ENCODE measurements around the gene WDR55. TPM values are rescaled to one million over a fixed set of nuclear protein-coding genes. Genes with fewer than 3 reads are reported as not detected.
"Not testable (repeated sequence)": the region's sequence is repeated elsewhere in the genome, so short reads cannot be mapped to it uniquely, and the experiment has no call there.

The WDR55 gene
- polyA plus RNA-seq, 4 donors, result 11.9 to 20.6 (median 14.4) TPM

DNA sequence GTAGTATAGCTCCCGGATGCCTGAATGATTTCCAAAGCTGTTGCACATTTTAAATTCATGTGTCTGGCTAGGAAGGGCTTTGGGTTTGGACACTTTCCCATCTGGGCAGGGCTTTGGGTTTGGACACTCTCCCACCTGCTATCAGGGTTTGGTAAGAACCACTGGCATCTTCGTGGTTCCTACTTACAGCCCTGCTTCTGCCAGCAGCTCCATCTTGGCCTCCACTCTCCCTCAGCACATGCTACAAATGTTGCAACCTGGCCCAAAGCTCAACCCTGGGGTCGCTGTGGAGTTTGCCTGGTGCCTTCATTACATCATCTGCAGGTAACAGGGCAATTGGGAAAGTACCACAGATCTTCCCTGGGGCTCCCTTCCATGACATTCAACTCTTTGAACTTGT, 22.0 kb upstream of the WDR55 start:
- no peak for DNase-seq (ENCODE audit: low read depth in 4 of 4, low spot score in 3 of 4)

DNA sequence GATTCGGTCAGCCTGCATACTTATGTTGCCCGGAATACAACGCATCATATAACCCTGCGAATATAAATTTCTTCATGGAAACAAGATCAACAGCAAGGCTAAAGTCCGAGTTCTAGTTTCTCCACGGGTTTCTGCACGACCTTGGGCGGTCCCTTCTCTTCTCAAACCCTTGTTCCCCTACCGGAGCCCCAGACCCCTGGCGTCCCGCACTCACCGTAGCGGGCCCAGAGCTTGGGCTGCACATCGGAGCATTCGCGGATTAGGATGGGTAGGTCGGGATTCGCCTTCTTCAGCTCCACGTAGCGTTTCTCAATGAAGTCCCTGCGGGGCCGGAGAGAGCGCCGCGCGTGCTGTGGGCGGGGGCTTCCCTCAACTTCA, 17.7 kb upstream of the WDR55 start:
- DNase-seq (ENCODE audit: low read depth in 4 of 4, low spot score in 3 of 4), result no peak

DNA sequence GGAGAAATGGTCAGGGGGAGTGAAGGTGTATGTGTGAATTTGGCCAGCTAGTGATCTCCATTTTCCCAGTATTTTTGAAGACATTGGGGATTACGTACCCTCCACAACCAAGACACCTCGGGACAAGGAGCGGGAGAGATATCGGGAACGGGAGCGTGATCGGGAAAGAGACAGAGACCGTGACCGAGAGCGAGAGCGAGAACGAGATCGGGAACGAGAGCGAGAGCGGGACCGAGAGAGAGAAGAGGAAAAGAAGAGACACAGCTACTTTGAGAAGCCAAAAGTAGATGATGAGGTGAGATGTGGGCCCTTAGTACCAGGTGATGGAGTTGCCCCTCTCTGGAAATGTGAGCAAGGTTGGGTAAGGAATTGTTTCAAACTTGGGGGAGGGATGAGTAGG, 5.8 kb upstream of the WDR55 start:
- DNase-seq (ENCODE audit: low read depth in 4 of 4, low spot score in 3 of 4), result no peak

DNA sequence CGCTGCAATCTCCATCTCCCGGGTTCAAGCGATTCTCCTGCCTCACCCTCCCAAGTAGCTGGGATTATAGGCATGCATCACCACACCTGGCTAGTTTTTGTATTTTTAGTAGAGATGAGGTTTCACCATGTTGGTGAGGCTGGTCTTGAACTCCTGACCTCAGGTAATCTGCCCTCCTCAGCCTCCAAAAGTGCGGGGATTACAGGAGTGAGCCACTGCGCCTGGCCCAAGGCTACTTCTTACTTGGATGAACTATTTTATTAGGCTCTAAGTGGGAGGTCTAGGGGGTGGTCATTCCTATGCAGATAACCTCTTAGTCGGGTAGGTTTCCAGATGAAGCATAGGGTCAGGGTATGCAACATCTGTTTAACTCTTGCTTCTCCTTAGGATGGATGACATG, 4.3 kb upstream of the WDR55 start:
- not testable (repeated sequence) for DNase-seq (ENCODE audit: low read depth in 4 of 4, low spot score in 3 of 4)

DNA sequence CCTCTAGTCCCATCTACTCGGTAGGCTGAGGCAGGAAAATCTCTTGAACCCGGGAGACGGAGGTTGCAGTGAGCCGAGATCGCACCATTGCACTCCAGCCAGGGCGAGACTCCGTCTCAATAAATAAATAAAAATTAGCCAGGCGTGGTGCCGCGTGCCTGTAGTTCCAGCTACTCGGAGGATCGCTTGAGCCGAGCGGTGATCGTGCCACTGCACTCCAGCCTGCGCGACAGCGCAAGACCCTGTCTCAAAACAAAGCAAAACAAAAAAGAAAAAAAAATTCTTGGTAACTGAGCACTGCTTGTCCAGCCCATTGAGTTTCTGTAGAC, 710 bp upstream of the WDR55 start:
- peak in 1 of 4 donors; percentile 18 for DNase-seq (ENCODE audit: low read depth in 4 of 4, low spot score in 3 of 4)

DNA sequence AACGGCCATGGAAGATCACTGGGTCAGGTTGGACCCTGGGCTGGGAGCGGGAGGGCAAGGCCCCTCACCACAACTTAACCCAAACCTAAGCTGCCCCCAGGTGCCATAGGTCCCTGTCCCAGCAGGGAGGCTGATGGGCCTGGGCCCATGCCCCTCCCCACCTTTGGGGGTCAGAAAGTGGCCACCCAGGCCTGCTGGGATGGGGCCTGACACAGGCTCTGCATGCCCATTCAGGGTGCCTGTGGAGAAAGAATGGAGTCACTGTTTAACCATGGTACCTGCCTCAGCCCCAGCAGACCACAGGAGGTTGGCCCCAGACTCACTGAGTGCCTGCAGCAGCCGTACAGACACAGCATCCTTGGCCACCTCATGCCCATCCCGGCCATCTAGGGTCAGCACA, 6.3 kb downstream of the WDR55 start:
- DNase-seq (ENCODE audit: low read depth in 4 of 4, low spot score in 3 of 4), result not testable (repeated sequence)

DNA sequence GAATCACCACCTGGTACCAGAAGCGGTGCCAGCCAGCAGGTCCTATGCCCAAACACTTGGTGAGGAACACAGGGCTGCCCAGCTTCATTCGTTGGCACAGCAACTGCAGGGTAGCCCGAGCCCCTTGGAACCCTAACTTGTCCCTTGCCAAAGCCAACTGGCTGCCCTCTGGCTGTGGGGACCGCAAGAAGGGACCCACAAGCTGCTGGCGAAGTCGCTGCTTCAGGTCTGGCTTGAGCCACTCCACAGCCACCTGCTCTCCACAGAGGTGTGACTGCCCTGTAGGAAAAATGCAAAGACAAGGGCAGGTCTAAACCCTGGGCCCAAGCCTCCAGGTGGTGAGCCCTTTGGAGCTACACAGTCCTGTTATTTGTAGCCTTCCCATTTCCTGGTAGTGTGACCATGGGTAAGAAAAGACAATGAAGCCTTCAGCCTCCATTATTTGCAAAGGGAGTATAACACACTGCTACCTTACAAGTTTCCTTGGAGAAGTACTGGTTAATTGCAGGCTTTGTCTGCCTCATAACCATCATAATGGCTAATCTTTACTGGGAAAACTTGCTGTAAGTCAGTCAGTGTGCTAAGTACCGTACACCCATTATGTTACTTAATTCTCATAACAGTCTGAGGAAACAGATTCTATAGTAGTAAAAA, 6.9 kb downstream of the WDR55 start:
- no peak for DNase-seq (ENCODE audit: low read depth in 4 of 4, low spot score in 3 of 4)

DNA sequence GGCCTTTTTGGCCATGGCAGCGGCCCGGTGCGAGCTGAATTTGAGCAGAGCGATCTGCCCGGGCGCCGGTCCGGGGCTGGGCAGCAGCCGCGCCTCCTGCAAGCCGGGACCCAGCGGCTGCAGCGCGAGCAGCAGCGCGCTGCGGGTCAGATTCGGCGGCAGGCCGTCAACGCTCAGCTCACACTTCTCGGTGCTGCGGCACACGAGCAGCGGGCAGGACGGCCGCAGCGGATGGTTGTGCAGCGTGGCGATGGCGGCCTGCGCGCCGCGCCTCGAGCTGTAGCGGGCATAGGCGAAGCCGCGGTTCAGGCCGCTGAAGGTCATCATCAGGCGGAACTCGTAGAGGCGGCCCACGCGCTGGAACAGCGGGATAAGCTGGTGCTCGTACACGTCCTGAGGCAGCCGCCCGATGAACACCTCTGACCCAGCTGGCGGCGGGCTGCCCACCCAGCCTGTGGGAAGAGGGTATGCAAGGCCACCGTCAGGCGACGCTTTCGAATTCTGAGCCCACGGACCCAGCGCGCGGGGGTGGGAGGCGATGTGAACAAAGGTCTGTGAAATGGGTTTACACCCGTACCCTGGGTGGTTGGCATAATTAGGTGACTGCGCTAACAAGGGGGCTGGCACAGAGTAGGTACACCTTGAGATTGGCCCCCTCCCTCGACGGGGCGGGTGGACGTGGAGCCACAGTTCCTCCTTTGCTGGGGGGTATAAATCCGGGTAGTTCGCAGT, 7.9 kb downstream of the WDR55 start:
- no peak for DNase-seq (ENCODE audit: low read depth in 4 of 4, low spot score in 3 of 4)

DNA sequence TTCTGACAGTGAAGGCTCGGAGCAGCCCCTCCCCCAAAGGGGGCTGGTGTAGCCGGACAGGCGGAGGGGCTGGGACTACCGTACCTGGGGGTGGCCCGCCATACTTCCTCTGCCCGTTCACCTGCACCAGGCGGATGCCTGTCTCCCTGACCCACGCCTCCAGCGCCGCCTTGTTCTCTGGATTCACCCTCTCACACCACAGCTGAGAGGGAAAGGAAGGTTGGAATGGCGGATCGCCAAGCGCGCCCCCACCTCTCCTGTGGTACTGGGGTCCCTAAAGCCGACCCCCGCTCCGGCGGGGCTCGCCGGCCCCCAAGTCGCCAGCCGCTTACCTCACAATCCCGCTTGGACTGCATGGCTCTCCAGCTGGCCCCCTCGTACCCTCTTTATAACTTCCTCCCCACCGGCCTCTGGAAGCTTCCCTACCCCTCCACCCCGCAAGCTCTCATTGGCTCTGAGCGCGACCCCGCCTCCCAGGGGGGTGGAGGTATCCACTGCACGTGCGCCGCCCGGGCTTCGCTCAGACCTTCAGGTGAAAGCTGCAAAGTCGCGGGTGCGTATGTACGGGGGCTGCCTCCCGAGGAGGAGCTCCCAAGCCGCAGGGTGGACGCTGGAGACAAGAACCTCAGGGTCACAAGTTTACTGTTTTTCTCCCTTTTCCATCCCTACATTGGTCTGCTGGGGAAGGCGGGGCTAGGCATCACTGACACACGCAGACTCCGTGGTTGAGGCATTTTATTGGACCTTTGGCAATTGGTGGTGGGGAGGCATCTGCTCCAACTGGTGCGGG, 8.7 kb downstream of the WDR55 start, which contains the start of gene DND1:
Gene DND1, minus strand, starts transcription at position 390 of the 790 bp plus-strand sequence. Its CDS starts 34 bp downstream, at position 356.
- DNase-seq (ENCODE audit: low read depth in 4 of 4, low spot score in 3 of 4), result no peak

DNA sequence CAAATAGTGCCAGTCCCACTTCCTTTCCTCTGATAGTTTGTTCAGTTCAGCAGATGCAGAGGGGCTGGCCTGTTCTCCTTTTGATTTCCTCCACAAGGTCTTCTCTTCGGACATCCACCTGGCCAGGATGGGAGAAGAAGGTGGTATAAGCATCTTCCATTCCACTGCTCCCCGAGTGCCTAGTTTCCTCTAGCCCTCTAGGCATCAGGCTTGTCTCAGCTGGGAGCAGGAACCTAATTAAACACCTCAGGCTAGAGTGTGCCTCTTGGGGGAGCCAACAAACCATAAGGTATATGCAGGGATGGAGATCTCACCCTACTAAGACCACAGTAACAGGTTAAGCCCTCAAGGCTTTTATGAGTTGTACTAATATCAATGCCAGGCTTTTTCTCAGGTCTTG, 9.5 kb downstream of the WDR55 start:
- DNase-seq (ENCODE audit: low read depth in 4 of 4, low spot score in 3 of 4), result no peak

DNA sequence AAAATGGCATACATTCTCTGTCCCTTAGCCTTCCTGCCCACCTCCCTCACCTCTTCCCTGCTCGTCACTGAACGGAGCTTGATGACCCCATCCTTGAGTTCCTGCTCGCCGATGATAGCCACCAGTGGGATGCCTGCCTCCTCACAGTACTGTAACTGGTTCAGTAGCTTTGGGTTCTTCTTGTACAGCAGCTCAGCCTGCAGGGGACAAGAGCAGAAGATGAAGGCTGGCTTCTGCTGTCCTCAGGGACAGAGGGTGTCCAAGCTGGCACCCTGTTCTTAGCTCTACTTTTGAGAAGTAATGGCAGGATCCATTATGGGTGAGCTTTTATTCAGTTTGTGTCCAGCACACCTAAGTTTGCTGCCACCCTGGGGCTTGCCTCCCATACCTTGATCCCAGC, 9.9 kb downstream of the WDR55 start:
- DNase-seq (ENCODE audit: low read depth in 4 of 4, low spot score in 3 of 4), result no peak

DNA sequence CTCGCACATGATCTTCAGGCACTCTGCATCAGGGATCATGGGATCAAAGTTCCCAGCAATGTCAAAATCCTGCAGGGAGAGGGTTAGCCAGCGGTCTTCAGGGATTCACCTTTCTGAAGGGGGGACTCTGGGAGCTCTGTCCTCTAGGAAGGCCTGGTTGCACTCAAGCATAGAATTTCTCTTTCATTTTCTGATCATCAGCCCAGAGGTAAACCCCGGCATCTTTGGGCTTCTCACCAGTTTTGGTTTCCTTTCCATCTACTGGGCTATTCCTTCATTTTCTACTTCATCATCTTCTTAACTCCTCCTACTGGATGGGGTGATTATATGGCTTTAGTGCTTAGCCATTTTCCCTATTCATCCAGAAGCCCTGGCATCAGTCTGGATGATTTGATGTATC, 13.2 kb downstream of the WDR55 start:
- no peak for DNase-seq (ENCODE audit: low read depth in 4 of 4, low spot score in 3 of 4)

DNA sequence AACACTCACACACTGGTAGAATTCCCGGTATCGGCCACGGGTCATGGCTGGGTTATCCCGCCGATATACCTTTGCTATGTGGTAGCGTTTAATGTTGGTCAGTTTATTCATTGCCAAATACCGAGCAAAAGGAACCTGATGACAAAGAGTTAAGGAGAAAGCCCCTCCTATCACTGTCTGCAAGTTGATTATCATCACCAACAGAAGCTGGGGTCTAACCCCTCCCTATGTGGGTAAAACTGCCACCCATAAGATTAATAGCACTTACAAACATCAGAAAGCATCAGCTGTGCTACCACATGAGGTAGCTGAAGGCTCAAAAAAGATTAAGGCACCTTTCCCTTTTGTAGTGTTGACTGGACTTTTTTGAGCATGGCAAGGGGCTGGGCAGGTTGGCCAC, 14.3 kb downstream of the WDR55 start:
- DNase-seq (ENCODE audit: low read depth in 4 of 4, low spot score in 3 of 4), result no peak

DNA sequence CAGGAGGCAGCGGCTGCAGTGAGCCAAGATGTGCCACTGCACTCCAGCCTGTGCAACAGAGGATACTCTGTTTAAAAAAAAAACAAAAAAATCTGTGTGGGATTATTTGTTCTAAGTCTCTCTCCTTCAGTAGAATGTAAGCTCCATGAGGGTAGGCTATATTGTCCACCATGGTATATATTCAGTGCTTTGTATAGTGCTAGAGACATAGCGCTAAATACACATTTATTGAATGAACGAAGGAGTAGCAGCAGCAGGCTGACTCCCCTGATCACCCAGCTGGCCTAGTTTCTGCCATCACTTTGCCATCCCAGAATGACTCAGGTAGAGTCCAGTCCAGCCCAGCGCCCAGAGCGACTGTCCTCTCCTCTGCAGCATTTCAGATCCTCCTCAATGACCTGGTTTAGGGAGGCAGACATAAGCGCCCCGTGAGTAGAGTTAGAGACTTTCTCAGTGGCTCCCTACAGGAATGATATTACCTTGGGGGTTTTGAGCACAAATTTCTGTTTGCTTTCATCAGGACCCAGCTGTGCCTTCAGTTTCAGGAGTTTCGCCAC, 25.8 kb downstream of the WDR55 start:
- DNase-seq (ENCODE audit: low read depth in 4 of 4, low spot score in 3 of 4), result no peak

DNA sequence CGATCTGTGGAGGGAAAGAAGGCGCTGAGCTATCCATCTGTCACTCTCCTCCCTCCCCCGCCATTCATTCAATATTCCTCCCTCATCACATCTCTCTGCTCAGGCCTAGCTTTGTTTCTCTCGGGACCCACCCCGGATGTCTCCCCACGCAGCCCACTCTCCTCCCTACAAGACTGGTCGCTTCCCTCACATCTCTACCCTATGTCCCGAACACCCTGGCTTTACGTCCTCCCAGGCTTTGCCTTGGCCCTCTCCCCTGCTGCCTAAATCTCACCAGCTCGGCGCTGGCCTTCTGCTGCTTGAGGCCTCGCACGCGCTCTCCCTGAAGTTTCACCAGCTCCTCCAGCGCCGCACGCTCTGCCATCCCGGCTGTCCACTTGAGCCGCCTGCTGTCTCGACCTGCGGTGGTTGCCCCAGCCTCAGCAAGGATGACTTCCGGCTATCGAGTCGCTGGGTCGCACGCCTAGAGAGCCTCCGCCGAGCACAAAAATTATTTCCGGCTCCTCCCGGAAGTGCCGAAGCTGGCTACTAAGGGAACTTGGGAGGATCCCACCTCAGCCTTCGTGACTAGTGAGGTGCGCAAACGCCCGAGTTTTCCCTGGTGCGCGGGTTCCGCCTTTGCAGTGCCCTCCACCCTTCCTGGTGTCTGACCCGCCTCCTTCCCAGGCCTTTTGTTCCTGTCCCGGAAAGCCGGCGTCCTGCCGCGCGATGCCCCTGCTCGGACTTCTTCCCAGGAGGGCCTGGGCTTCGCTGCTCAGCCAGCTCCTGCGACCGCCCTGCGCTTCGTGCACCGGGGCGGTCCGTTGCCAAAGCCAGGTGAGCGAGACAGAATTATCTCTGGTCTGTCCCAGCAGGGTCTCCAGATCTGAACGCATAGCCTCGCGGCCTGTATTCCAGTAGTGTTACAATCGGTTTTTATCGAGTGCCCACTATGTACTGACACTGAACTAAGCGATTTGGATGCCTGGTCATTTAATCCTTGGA, 26.5 kb downstream of the WDR55 start, which contains the start of the genes HARS1 and HARS2:
Gene HARS1, minus strand, starts transcription at position 430 of the 984 bp plus-strand sequence. Its CDS starts 66 bp downstream, at position 364.
Gene HARS2, plus strand, starts transcription at position 515 of the 984 bp plus-strand sequence. Its CDS starts 194 bp downstream, at position 709.
- DNase-seq (ENCODE audit: low read depth in 4 of 4, low spot score in 3 of 4), result peak; percentile 67 to 81 (median 73)

DNA sequence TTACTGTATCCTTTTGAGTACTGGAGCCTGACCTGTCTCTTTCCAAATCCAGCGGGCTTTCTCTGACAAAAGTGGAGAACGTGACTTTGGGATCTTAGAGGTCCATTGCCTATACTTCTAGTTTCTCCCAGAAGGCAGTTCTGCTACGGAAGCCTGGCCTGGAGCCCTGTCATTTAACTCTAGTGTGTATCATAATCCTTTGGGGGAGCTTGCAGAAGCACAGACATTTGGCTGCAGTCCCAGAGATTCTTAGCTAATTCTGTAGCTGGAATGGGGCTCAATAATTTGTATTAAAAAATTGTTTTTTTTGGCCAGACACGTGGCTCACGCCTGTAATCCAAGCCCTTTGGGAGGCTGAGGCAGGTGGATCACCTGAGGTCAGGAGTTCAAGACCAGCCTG, 29.6 kb downstream of the WDR55 start:
- no peak for DNase-seq (ENCODE audit: low read depth in 4 of 4, low spot score in 3 of 4)

DNA sequence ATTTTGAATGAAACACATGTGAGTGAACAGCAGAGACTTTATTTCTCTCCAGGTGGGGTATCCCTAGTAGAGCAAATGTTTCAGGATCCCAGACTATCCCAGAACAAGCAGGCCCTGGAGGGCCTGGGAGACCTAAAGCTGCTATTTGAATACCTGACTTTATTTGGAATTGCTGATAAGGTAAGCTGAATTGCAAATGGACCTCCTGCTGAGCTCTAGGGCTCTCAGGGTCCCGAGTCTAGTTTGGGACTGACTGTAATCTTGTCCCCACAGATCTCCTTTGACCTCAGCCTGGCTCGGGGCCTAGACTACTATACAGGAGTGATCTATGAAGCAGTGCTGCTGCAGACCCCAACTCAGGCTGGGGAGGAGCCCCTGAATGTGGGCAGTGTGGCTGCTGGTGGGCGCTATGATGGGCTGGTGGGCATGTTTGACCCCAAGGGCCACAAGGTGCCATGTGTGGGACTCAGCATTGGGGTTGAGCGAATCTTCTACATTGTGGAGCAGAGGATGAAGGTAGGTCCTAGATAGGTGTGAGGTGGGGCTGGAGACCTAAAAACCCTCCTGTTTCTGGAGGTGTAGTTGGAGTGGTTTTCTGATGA, 32.3 kb downstream of the WDR55 start:
- DNase-seq (ENCODE audit: low read depth in 4 of 4, low spot score in 3 of 4), result no peak

DNA sequence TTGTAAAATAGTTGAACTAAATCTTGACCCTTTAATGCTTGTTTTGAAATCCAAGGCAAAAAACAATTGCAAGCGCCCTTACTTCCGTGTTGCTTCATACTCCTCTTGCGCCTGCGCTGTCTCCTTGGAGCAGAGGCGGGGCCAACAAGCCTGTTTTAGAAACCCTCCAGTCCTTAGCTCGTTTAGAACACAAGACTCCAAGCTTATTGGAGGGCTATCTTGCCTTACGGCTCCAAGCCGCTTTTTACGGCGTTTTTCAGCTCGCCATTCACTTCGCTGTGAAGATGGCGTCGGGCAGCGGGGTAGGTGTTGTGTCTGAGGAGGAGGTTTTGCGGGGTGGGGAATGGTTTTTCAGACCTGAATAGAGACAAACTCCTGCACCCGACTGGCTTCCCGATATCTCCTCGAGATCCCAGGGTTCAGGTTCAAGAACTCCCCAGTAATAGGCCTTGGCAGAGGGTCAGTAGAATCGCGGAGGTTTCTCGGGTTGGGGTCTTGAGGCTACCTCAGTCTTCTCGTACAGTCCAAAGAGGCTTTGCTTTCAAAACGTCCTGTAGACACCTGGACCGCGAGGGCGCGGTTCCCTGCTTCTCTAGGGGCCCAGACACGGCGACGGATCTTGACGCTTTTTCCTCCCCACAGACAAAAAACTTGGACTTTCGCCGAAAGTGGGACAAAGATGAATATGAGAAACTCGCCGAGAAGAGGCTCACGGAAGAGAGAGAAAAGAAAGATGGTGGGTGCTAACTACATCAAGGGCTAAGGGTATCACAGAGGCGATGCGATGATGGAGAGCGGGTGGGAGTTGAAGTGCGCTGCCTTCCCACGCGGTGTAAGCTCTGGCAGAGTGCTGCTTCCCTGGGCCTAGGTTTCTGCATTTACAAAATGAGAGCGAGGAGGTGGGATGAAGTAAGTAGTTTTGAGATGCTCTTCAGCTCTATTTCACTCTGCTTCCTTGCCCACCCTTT, 35.8 kb downstream of the WDR55 start, which contains the start of gene ZMAT2:
Gene ZMAT2, plus strand, starts transcription at position 271 of the 968 bp plus-strand sequence. Its CDS starts 14 bp downstream, at position 285.
- DNase-seq (ENCODE audit: low read depth in 4 of 4, low spot score in 3 of 4), result peak; percentile 90 to 96 (median 92)

All from left renal pelvis (tissue), 4 donors.